GM12872 (cell line): ENCODE data around the gene MPPED2.

Experiments
- TF ChIP-seq, protein P1 (sequence below): IDR thresholded peaks from 3 replicates; pipeline ENCODE4 v1.5.1; 2011; ENCODE audit warnings: low read depth, mild to moderate bottlenecking, low read length, moderate library complexity; ENCODE audit not compliant: insufficient read depth

MPPED2 gene

DNA sequence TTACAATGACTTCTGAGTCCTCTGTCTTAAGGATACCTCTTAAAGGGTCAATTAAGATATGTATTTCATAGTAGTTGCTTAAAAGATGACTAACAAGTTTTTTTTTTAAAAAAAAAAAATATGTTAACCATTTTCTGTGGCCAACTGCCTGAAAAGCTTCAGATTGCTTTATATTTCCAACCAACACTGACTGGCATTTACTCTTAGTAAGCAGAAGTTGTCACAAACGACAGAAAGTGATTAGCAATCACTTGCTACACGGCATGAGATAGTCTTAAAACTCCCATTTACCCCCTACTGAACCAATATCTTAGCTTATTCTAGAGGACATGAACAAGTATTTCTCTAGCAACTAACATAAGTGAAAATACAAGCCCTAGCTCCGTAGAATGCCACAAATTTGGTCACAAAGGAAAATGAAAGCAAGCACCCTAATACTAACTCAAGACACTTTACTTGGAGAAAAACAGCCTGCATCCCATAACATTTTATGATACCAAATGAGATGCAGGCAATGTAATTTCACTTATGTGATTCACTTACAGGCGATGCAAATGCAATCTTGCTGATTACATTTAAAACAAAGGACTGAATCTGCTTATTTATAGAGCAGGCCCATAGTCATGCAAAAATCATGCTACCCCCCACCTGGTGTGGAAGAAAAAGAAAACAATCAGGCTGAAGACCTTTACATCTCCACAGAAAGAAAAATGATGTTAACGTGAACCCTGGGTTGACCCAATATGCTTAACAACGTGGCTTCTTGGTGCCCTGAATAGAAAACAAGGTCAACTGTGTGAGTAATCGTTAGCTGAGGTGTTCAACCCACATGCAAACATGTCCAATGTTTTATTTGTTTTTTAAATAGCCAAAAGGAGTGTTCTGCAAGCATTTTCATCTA is 25.7 kb downstream of the MPPED2 start:
- TF ChIP-seq, protein P1, sequence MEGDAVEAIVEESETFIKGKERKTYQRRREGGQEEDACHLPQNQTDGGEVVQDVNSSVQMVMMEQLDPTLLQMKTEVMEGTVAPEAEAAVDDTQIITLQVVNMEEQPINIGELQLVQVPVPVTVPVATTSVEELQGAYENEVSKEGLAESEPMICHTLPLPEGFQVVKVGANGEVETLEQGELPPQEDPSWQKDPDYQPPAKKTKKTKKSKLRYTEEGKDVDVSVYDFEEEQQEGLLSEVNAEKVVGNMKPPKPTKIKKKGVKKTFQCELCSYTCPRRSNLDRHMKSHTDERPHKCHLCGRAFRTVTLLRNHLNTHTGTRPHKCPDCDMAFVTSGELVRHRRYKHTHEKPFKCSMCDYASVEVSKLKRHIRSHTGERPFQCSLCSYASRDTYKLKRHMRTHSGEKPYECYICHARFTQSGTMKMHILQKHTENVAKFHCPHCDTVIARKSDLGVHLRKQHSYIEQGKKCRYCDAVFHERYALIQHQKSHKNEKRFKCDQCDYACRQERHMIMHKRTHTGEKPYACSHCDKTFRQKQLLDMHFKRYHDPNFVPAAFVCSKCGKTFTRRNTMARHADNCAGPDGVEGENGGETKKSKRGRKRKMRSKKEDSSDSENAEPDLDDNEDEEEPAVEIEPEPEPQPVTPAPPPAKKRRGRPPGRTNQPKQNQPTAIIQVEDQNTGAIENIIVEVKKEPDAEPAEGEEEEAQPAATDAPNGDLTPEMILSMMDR, result no peak

DNA sequence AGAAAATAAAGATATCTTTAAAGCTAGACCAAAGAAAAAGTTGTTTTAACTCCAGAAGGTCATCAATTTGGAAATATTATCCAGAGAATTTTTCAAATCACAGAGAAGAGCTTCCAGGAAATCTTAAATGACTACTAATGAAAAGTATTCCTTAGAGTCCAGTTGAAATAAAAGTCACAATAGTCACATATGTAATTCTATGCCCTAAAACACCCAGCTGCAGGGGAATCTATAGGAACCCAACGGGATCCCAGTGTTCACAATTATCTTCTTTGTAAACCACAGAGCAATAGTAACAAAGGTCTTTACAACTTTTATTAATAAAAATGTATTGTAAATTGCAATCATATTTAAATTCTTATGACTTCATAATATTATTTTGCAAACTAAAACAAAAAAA is 27.1 kb downstream of the MPPED2 start:
- TF ChIP-seq, protein P1, result no peak

DNA sequence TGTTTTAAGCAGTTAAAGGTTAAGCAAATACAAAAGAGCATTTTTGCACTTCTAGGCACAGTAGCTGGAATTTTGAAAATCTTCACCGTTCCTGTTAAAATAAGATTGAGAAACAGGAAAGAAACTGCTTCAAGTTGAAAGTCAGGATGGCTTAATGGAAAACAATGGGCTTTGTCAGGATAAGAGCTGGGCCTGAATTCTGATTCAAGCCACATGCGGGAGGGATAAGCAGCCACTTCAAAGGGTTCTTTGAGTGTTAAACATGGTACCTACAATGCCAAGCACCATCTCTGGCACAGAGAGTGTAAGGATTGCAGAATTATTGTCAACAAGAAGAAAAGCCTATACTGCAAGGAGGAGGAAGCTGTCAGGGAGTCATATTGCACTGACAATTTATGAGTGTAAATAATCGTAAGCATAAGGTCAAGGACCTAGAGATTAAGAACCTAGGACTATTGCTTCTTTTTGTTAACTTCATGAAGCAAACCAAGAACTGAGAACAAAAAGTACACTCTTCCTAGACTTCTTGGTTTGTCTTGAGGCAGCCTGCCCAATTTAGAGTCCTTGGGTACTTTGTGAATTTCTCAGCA is 32.5 kb downstream of the MPPED2 start:
- TF ChIP-seq, protein P1, result no peak

DNA sequence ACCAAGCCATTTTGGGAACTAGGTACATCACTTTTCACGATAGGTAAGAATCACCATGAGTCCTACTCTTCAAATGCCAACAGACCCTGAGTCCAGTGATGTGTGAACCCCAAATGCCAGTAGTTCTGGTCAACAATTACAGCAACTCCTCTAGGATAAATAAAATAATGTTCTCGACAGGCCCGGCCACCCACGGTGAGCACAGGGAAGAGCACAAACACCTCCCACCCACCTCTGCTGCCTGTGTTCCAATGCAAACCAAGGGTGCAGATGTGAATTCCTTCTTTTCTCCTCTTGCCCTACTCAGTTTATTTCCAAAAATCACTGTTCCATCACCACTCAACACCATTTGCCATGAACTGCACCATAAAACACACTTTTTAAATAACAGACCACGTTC is 33.3 kb downstream of the MPPED2 start:
- TF ChIP-seq, protein P1, result no peak

DNA sequence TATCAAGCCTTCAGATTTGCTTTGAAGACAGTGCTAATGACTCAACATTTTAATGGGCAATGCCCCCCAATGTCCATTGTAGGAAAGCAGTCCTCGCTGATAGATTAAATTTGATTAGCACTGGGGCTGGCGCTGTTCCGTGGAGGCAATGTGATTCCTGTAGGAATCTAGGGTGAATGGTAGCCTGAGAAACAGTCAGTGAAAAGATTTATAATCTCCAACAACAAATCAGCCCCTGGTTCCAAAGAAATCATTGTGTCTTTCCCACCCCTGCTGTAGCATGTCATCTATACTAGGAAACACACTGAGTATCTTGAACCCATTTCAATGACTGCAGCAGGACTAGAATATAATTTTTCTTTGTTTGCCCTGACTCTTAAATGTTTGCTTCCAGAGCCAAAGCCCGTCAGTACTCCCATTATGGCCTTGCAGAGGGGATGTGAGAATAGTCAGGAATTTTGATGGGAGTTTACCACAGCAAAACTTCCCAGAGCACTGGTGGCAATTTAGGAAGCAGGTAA is 36.1 kb downstream of the MPPED2 start:
- TF ChIP-seq, protein P1, result no peak

DNA sequence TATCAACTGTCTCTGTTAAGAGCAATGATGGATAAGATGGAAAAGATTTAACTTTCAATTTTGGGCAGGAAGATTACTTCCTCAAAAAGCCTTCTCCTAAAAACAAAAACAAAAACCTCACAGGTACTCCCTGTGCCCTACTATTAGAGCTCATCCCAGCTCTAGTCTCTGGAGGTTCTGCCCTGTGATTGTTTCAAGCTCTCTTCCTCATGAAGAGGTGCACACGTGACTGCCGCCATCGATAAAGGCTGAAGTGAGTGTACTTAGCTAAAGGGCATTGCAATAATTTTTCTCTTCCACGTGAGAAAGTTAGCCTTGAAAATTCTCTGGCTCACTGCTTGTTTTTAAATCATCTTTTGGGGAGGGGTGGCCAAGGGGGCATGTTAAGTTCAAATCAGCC is 36.6 kb downstream of the MPPED2 start:
- TF ChIP-seq, protein P1, result no peak

DNA sequence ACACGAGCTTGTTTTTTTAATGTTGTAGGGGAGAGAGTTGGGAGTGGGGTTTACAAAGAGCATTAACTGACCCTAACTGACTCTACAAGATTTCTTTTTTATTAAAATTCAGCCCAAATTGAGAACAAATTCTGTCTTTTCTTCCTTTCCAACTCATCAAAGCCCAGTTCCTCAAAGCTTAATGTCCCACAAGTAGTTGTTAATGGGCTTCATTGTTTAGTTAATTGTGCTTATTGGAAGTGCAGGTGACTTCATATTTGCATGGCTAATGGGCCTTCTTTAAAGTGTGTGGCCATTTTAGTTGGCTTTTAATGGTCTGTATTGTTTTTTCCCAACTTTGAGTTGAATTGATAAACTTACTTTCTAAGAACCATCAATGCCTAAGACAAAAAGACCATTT is 39.8 kb downstream of the MPPED2 start:
- TF ChIP-seq, protein P1, result no peak
